Ectodermal cell (in vitro differentiated cells): ENCODE results near the gene PLEKHA6.

Experiments used
- H3K27ac ChIP-seq: 2 replicates; pipeline ENCODE4 v1.7.0; 2013; ENCODE audit warnings: mild to moderate bottlenecking, low read depth, low read length; ENCODE audit not compliant: insufficient read depth, poor library complexity, severe bottlenecking
- H3K27me3 ChIP-seq: 2 replicates; pipeline ENCODE4 v1.7.0; 2013; ENCODE audit warnings: mild to moderate bottlenecking, low read length; ENCODE audit not compliant: insufficient read depth, control insufficient read depth, poor library complexity, severe bottlenecking
- H3K36me3 ChIP-seq: one replicate; pipeline ENCODE4 v1.7.0; 2013; ENCODE audit warnings: low read length; ENCODE audit not compliant: control insufficient read depth, insufficient read depth
- H3K4me1 ChIP-seq: one replicate; pipeline ENCODE4 v1.7.0; 2013; ENCODE audit warnings: low read length; ENCODE audit not compliant: control insufficient read depth, insufficient read depth
- H3K4me3 ChIP-seq: 2 replicates; pipeline ENCODE4 v1.7.0; 2013; ENCODE audit warnings: low read depth, low read length, control low read depth; ENCODE audit not compliant: insufficient read depth
- H3K9me3 ChIP-seq: 2 replicates; pipeline ENCODE4 v1.7.0; 2013; ENCODE audit warnings: mild to moderate bottlenecking, low read length, moderate library complexity; ENCODE audit not compliant: control insufficient read depth
- WGBS, 2 experiments: methylation state at CpG; one replicate each; pipeline ENCODE4 v1.1.7; 2013; ENCODE audit warnings: missing lambda C conversion rate in 2 of 2; 5-methylcytosine and 5-hydroxymethylcytosine counted together

PLEKHA6 gene

DNA sequence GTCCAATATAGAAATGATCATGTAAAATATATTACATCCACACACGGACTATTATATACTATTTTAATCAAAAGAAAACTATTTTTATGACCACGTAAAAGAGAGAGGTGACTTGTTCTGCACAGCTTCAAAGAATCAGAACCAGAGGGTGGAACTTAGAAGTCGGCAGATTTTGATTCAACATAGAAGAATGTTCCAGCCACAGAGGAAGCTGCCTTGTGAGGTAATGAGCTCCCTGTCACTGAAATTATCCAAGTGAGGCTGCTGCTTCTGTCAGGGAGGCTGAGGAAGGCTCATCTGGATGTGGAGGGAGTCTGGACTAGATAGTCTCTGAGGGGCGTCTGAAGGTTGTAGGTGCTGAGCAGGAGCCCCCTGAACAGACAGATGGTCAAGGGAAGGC, 2.7 kb downstream of the PLEKHA6 start:
- WGBS, 2 experiments, result 94 to 95% methylated on average over 3 to 4 of the region's 4 CpGs
- H3K36me3 ChIP-seq, result no peaks in the 10 kb centered on the region
- H3K27ac ChIP-seq, result no peak overlapping the region
- H3K27me3 ChIP-seq, result no peaks in the 10 kb centered on the region
- H3K4me3 ChIP-seq, result no peak overlapping the region
- peaks cover 28% of the 10 kb centered on the region for H3K4me1 ChIP-seq
- H3K9me3 ChIP-seq, result no peaks in the 10 kb centered on the region

GRCh38 chr1:204355913-204356312, 3.8 kb downstream of the PLEKHA6 start:
- Histone ChIP-seq H3K36me3 (no peaks in the 10 kb centered on the region), H3K27ac (no peak overlapping the region), H3K27me3 (no peaks in the 10 kb centered on the region), H3K4me1 (peaks cover 32% of the 10 kb centered on the region), H3K9me3 (no peaks in the 10 kb centered on the region), H3K4me3 (no peak overlapping the region)
- WGBS, 2 experiments, result 86 to 93% methylated on average over 1 to 4 of the region's 4 CpGs

GRCh38 chr1:204354579-204354978, 5.2 kb downstream of the PLEKHA6 start:
- no peak overlapping the region for H3K4me3 ChIP-seq
- WGBS, 2 experiments, result 77 to 79% methylated on average over 6 of the region's 6 CpGs
- H3K9me3 ChIP-seq, result no peaks in the 10 kb centered on the region
- no peaks in the 10 kb centered on the region for H3K27me3 ChIP-seq
- H3K4me1 ChIP-seq, result peaks cover 43% of the 10 kb centered on the region
- H3K36me3 ChIP-seq, result no peaks in the 10 kb centered on the region
- H3K27ac ChIP-seq, result no peak overlapping the region

GRCh38 chr1:204353213-204353910, 6.4 kb downstream of the PLEKHA6 start:
- Histone ChIP-seq H3K4me3 (no peak overlapping the region), H3K36me3 (no peaks in the 10 kb centered on the region), H3K4me1 (peaks cover 37% of the 10 kb centered on the region), H3K9me3 (no peaks in the 10 kb centered on the region), H3K27ac (no peak overlapping the region), H3K27me3 (no peaks in the 10 kb centered on the region)
- WGBS, 2 experiments, result 93 to 98% methylated on average over 4 to 5 of the region's 5 CpGs

- peaks cover 38% of the 10 kb centered on the region for H3K4me1 ChIP-seq
- H3K27me3 ChIP-seq, result no peaks in the 10 kb centered on the region
- H3K36me3 ChIP-seq, result no peaks in the 10 kb centered on the region
- WGBS, 2 experiments, result 13 to 15% methylated on average over 20 of the region's 20 CpGs
- H3K4me3 ChIP-seq, result peak overlapping the region; percentile 8
- H3K9me3 ChIP-seq, result no peaks in the 10 kb centered on the region
- peak overlapping the region; percentile 74 for H3K27ac ChIP-seq
Measured at GRCh38 chr1:204350857-204351573, 8.7 kb downstream of the PLEKHA6 start.

DNA sequence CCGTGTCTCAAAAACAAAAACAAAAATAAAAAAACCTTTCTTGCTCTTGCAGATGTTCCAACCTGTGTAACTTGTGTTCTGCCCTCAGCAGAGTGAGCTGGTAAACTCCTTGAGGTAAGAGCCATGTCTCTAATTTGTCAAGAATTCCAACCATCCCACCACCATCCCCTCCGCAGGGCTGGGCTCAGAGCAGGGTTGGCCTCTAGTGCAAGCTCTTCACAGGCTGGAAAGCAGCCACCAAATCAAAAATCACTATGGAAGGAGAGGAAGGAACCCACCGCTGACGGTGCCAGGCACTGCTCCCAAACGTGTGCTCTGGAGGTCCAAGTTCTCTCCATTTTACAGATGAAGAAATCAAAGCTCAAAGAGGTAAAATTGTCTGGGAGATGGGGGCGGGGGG, 9.4 kb downstream of the PLEKHA6 start:
- 68 to 72% methylated on average over 6 of the region's 6 CpGs for WGBS, 2 experiments
- Histone ChIP-seq H3K4me3 (peak overlapping the region; percentile 1), H3K4me1 (peaks cover 45% of the 10 kb centered on the region), H3K27me3 (no peaks in the 10 kb centered on the region), H3K27ac (peak overlapping the region; percentile 74), H3K36me3 (no peaks in the 10 kb centered on the region), H3K9me3 (no peaks in the 10 kb centered on the region)

DNA sequence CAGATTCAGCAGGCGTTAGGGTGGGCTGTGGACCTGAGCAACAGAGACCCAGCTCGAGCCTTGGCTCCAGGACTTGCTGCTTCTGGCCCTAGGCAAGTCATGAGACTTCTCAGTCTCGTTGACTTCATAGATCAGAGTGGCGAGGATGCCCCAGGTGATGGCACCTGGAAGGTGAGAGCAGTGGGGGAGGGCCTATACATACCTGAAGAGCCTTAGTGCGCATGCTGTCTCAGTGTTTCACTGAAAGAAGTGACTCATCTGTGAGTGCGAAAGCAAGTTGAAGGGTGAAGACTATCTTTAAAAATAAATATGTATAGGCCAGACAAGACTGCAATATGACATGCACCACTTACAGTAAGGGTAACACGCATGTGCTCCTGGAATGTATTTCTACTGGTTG, 10.1 kb downstream of the PLEKHA6 start:
- Histone ChIP-seq H3K27ac (no peak overlapping the region), H3K9me3 (no peaks in the 10 kb centered on the region), H3K4me1 (peaks cover 52% of the 10 kb centered on the region), H3K36me3 (no peaks in the 10 kb centered on the region), H3K4me3 (no peak overlapping the region), H3K27me3 (no peaks in the 10 kb centered on the region)
- 83 to 89% methylated on average over 7 of the region's 7 CpGs for WGBS, 2 experiments

DNA sequence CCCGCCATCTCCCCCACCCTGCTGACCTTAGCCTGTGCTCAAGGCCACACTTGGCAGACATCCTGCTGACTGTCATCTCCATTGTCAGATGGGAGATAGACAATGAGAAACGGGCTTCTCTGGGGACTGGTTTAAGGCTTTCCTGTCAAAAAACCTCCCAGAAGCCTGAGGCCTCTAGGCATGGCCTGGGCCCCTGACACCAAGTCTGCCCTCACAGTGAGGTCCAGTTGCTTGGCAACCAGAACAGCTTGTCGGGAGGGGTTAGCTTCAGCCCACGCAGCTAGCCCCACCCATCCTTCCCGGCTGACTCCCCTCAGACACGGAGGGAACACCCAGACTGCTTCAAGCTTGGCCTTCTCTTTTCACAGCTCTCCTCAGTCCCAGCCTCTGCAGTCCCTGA, 11.0 kb downstream of the PLEKHA6 start:
- 33 to 35% methylated on average over 6 of the region's 6 CpGs for WGBS, 2 experiments
- Histone ChIP-seq H3K4me3 (no peak overlapping the region), H3K9me3 (no peaks in the 10 kb centered on the region), H3K27ac (no peak overlapping the region), H3K4me1 (peaks cover 53% of the 10 kb centered on the region), H3K36me3 (no peaks in the 10 kb centered on the region), H3K27me3 (no peaks in the 10 kb centered on the region)

- peaks cover 53% of the 10 kb centered on the region for H3K4me1 ChIP-seq
- H3K9me3 ChIP-seq, result no peaks in the 10 kb centered on the region
- no peak overlapping the region for H3K27ac ChIP-seq
- H3K27me3 ChIP-seq, result no peaks in the 10 kb centered on the region
- no peaks in the 10 kb centered on the region for H3K36me3 ChIP-seq
- H3K4me3 ChIP-seq, result no peak overlapping the region
- 82 to 84% methylated on average over 6 of the region's 6 CpGs for WGBS, 2 experiments
Measured at GRCh38 chr1:204348242-204348641, 11.5 kb downstream of the PLEKHA6 start.

GRCh38 chr1:204345941-204346645, 13.6 kb downstream of the PLEKHA6 start:
- Histone ChIP-seq H3K36me3 (no peaks in the 10 kb centered on the region), H3K4me1 (peaks cover 51% of the 10 kb centered on the region), H3K9me3 (no peaks in the 10 kb centered on the region), H3K4me3 (no peak overlapping the region), H3K27me3 (no peaks in the 10 kb centered on the region), H3K27ac (no peak overlapping the region)
- 85 to 89% methylated on average over 6 of the region's 6 CpGs for WGBS, 2 experiments
